Measurements from ENCODE around the gene OVCH1. TPM values are rescaled to one million over a fixed set of nuclear protein-coding genes. Genes with fewer than 3 reads are reported as not detected.

OVCH1 gene
- total RNA-seq: not detected

GRCh38 chr12:29497588-29497987, at the start of gene OVCH1:
Gene OVCH1, minus strand, starts transcription at chr12:29497686. Its CDS starts 0 bp downstream, at chr12:29497686.
- no peak for ATAC-seq

GRCh38 chr12:29547151-29547632, 49.7 kb upstream of the OVCH1 start:
- ATAC-seq: no peak

GRCh38 chr12:29546000-29546399, 48.5 kb upstream of the OVCH1 start:
- ATAC-seq: no peak

- ATAC-seq: no peak
These were observed 47.6 kb upstream of the OVCH1 start for GRCh38 chr12:29545102-29545467.

- ATAC-seq: no peak
These were observed 47.1 kb upstream of the OVCH1 start for GRCh38 chr12:29544428-29545101.

GRCh38 chr12:29543036-29543435, 45.5 kb upstream of the OVCH1 start:
- no peak for ATAC-seq

GRCh38 chr12:29537298-29537697, 39.8 kb upstream of the OVCH1 start:
- ATAC-seq: no peak

GRCh38 chr12:29534935-29535334, 37.4 kb upstream of the OVCH1 start:
- no peak for ATAC-seq

GRCh38 chr12:29533815-29534489, 36.5 kb upstream of the OVCH1 start:
- ATAC-seq: no peak

DNA sequence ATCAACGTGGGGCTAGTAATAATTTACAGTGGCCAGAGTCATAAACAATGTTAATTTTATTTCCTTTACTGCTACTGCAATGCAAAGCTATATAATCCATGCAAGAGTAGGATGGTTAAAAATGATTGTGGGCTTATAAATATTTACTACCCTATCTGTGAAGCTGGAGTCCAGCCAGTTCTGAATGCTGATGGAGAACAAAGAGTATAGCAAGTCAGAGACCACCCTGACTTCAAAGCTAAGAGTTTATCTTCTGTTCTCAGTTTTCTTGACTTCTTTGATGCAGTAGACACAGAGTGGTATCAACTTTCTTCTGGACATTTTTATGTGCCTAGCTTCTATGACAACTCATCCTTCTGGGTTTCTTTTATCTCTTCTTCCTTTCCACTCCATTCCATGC, 34.0 kb upstream of the OVCH1 start:
- no peak for ATAC-seq

DNA sequence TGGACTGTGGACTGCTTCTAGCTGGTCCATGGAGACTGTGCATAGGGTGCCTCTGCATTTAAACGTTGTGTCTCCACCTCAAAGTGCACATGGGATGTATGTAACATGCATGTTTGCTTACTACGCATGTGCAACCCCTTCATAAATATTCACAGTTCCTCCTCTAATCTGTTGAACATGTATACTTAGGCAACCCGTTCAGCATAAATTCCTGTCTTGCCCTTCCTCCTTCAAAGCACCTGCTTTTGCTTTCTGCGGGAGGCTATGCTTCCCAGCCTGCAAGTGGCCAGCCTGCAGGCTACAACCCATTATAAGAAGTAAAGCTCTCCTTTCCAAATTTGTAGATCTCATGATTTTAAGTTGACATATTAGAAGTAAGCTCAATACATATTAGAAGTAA, 33.0 kb upstream of the OVCH1 start:
- ATAC-seq: no peak

GRCh38 chr12:29528161-29528560, 30.7 kb upstream of the OVCH1 start:
- no peak for ATAC-seq

GRCh38 chr12:29521951-29522350, 24.5 kb upstream of the OVCH1 start:
- ATAC-seq: no peak

GRCh38 chr12:29519585-29520182, 22.2 kb upstream of the OVCH1 start:
- no peak for ATAC-seq

DNA sequence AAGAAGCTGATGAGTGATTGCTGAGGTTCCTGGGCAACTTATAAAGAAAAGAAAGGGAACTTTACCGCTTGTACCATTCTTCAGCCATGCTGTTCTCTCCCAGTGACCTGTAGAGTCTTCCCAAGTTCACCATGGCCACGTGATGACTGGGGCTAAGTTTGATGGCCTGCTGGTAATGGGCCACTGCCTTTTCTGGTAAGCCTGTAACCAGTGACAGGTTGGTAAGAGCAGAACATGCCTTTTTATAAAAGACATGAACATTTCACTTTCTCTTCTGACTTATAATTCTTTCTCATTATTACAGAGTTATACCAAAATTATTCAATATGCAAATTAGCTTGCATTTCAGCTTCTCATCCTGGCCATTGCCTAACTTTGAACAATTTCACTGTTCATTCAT, 20.9 kb upstream of the OVCH1 start:
- no peak for ATAC-seq

GRCh38 chr12:29517264-29517663, 19.8 kb upstream of the OVCH1 start:
- ATAC-seq: no peak

- ATAC-seq: no peak
These were observed 19.0 kb upstream of the OVCH1 start for GRCh38 chr12:29516431-29516875.

DNA sequence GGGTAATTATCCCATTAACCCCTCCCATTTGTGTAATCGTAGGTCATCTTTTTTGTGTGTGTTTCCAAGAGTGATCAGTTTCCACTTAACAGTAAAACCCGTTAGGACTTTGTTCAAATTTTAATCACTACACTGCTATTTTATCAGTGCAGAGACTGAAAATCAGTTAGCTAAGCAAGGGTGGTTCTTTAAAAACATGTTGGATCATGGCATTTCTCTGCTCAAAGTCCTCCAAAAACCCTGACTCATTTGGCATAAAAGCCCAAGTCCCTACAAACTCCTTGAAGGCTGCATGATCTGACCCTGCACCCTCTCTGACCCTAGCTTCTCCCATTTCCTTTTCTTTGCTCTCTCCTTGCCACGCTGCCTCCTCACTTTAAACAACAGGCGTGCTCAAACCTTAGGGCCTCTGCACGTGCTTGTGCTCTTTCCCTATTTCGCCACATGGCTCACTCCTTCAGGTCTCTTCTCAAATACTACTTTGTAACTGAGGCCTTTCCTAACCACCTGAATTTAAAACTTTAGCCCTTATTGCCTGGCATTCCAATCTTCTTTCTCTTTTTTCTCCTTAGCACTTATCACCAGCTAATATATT, 13.2 kb upstream of the OVCH1 start:
- no peak for ATAC-seq

GRCh38 chr12:29509503-29509902, 12.0 kb upstream of the OVCH1 start:
- no peak for ATAC-seq

GRCh38 chr12:29508949-29509348, 11.5 kb upstream of the OVCH1 start:
- no peak for ATAC-seq

GRCh38 chr12:29505122-29505521, 7.6 kb upstream of the OVCH1 start:
- no peak for ATAC-seq

- ATAC-seq: no peak
These were observed 5.8 kb upstream of the OVCH1 start for GRCh38 chr12:29503283-29503682.

DNA sequence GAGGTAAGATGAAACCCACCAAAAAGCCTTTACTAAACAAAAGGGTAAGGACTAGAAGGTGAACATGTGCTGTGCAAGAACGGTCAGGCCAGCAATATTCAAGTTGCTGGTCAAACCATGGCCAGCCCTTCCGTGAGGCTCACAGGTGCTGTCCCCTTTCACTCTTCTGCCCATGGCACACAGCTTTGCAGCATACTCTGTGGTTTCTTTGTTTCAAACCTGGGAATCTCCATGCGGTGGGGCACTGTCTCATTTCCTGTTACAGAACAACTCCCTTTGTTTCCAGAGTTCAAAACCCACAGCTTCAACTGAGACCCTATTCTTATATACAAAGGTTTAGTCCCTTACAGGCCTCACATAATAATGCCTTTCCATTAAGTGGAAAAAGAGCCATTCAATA, 1.7 kb upstream of the OVCH1 start:
- ATAC-seq: no peak

GRCh38 chr12:29492891-29493290, 4.6 kb downstream of the OVCH1 start:
- ATAC-seq: no peak
